T-helper 17 cell (primary cell): Measurements from ENCODE around the gene DMXL1. TPM values are rescaled to one million over a fixed set of nuclear protein-coding genes. Genes with fewer than 3 reads are reported as not detected.

Source experiments
- ATAC-seq: fragments of 150-1000 bp; cut with Tn5 transposase; 2 replicates; pipeline ENCODE4 v1.10.0; 2021; ENCODE audit warnings: mild to moderate bottlenecking, moderate library complexity
- DNase-seq, 3 donors: peaks; one replicate each; pipeline versions ENCODE4 v3.0.0 to v3.0.0-alpha.2; 2020 to 2021
- H3K9me3 ChIP-seq: one replicate; pipeline ENCODE4 v1.7.0; 2013; ENCODE audit warnings: low read length, mild to moderate bottlenecking; ENCODE audit not compliant: control insufficient read depth, poor library complexity, severe bottlenecking
- H3K27ac Mint-ChIP-seq: one replicate; pipeline ENCODE4 v1.8.0; 2022; ENCODE audit warnings: mild to moderate bottlenecking, moderate library complexity, mixed read lengths
- H3K27me3 Mint-ChIP-seq: one replicate; pipeline ENCODE4 v1.8.0; 2022; ENCODE audit warnings: mixed read lengths
- H3K36me3 Mint-ChIP-seq: one replicate; pipeline ENCODE4 v1.8.0; 2022; ENCODE audit warnings: low read depth, mixed read lengths
- H3K4me1 Mint-ChIP-seq: one replicate; pipeline ENCODE4 v1.8.0; 2022; ENCODE audit warnings: mild to moderate bottlenecking, mixed read lengths
- H3K4me3 Mint-ChIP-seq: one replicate; pipeline ENCODE4 v1.8.0; 2022; ENCODE audit warnings: mild to moderate bottlenecking, moderate library complexity, mixed read lengths
- total RNA-seq, 4 donors: library from RNA in 2 of 4; stranded (reverse) in 2 of 4; gene quantifications; one replicate each; pipeline ENCODE4 v1.2.3 and lab custom pipeline; 2022 to 2026

DMXL1 gene
- total RNA-seq, 2 donors from 2014 or later: 28.9 to 38.3 TPM

DNA sequence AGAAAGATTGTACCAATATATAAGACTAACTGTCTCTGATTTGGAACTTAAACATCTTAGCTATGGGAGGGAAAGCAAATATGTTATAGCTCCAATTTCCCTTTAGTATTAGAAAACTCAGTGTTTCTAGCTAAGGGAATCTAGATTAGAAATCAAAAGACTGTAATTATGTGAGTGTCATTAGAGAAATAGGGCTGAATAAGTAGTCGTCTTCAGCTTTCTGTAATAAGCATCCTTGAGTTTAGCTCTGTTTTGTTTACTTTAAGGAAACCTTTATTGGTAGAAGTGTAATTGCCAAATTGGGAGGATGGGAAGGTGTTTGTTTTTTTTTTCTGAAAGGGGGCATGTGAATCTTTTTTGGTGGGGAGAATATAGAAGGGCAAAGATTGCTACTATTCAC, 5.2 kb downstream of the DMXL1 start:
- Mint-ChIP-seq H3K4me3 (no peak overlapping the region), H3K27ac (peak overlapping the region; percentile 45), H3K27me3 (no peaks in the 10 kb centered on the region), H3K36me3 (peaks cover 3% of the 10 kb centered on the region), H3K4me1 (peaks cover 42% of the 10 kb centered on the region)
- H3K9me3 ChIP-seq: no peaks in the 10 kb centered on the region
- no peak for DNase-seq
- ATAC-seq: no peak

DNA sequence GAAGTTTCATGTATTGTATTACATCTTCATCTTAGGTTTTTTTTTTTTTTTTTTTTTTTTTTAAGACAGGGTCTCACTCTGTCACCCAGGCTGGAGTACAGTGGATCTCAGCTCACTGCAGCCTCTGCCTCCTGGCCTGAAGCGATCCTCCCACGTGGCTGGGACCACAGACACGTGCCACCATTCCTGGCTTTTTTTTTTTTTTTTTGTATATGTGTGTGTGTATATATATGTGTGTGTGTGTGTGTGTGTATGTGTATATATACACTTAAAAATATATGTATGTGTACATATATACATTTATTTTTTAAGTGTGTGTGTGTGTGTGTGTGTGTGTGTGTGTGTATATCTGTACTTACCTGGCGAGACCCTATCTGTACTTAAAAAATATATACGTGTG, 6.6 kb downstream of the DMXL1 start:
- Mint-ChIP-seq H3K27ac (no peak overlapping the region), H3K4me1 (peaks cover 40% of the 10 kb centered on the region), H3K36me3 (peaks cover 6% of the 10 kb centered on the region), H3K27me3 (no peaks in the 10 kb centered on the region), H3K4me3 (no peak overlapping the region)
- no peaks in the 10 kb centered on the region for H3K9me3 ChIP-seq
- ATAC-seq (no peak), DNase-seq (no peak)

DNA sequence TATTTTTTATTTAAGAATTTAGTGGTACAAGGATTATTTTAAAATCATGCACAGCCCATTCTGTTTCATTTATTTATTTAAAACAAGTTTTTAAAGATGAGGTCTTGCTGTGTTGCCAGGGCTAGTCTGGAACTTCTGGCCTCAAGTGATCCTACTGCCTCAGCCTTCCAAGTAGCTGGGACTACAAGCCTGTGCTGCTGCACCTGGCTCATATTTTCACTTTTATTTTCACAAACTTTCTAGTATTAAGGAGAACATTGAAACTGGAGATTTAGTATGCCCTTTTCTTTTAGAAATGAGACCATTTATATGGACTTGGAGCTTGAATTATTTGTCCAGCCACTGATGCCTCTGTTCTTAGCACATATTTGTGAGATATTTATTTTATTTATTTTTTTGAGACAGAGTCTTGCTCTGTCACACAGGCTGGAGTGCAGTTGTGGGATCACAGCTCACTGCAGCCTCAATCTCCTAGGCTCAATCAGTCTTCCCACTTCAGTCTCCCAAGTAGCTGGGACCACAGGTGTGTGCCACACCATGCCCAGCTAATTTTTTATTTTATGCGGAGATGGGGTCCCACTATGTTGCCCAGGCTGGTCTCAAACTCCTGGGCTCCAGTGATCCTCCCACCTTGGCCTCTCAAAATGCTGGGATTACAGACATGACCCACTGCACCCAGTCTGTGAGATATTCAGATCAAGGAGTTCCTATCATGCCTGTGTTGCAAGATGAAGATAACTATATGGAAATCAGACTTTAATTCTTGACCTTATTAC, 7.4 kb downstream of the DMXL1 start:
- Mint-ChIP-seq H3K27ac (no peak overlapping the region), H3K4me1 (peaks cover 41% of the 10 kb centered on the region), H3K27me3 (no peaks in the 10 kb centered on the region), H3K36me3 (peaks cover 6% of the 10 kb centered on the region), H3K4me3 (no peak overlapping the region)
- no peaks in the 10 kb centered on the region for H3K9me3 ChIP-seq
- DNase-seq (no peak), ATAC-seq (no peak)

DNA sequence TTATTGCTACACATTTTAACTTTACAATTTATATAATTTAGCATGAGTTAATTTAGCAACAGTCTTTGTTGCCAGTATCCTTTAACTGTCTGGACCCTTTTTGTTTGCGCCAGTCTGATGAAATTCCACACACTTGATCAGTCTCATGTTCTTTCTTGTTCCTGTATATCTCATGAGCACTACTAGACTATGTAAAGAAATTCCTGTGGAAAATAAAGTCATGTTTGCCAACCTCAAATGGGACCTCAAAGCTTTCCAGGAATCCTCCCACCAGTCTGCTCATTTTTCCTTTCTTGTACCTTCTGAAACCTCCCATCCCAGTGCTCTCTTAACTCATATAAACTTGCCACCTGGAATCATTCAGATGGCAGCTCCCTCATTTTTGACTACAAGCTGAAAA, 8.0 kb downstream of the DMXL1 start:
- H3K4me3 Mint-ChIP-seq: no peak overlapping the region
- no peaks in the 10 kb centered on the region for H3K9me3 ChIP-seq
- peak overlapping the region; percentile 67 for H3K27ac Mint-ChIP-seq
- peaks cover 38% of the 10 kb centered on the region for H3K4me1 Mint-ChIP-seq
- H3K36me3 Mint-ChIP-seq: peaks cover 6% of the 10 kb centered on the region
- no peaks in the 10 kb centered on the region for H3K27me3 Mint-ChIP-seq
- DNase-seq (no peak), ATAC-seq (no peak)

DNA sequence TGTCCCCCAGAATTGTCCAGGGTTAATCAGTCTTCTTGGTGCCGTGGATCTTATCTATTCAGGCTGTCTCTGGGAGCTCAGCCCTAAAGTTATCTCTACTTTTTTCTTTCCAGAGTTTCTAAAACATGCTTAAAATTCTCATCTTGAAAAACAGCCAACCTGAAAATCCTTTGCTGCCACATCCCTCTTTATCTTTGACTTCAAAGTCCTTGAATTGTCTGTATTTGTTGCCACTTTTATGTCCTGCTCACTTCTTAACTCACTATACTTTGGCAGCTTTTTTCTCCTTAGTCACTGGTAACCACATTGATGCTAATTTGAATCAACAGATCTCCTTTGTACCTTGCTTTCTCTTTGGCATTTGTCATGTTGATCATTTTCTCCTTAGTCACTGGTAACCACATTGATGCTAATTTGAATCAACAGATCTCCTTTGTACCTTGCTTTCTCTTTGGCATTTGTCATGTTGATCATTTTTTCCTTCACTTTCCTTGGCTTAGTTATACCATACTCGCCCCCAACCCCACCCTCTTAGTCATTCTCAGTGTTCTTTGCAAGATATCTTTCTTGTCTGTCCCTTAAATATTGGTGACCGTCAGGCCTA, 8.5 kb downstream of the DMXL1 start:
- ATAC-seq: peak; percentile 39
- H3K27ac Mint-ChIP-seq: peak overlapping the region; percentile 67
- H3K4me3 Mint-ChIP-seq: no peak overlapping the region

DNA sequence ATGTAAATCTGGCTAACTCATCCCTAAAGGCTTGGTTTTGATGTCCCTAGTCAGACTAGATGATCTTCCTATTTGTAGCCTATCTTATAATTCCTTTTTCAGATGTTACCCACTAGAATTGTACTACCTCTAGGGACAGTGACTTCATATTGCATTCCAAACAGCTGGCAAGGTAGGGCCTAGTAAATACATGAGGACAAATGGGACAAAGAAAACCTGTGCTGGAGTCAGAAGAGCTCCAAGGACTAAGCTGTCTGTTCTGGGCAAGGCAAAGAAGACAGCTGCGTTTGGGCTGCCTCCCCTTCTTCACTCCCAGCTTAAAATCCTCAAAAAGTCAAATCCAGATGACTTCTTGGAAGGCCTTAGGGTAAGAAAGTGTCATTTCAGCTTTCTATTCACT, 10.0 kb downstream of the DMXL1 start:
- Mint-ChIP-seq H3K27ac (no peak overlapping the region), H3K4me1 (peaks cover 28% of the 10 kb centered on the region), H3K27me3 (no peaks in the 10 kb centered on the region), H3K36me3 (peaks cover 2% of the 10 kb centered on the region), H3K4me3 (no peak overlapping the region)
- no peaks in the 10 kb centered on the region for H3K9me3 ChIP-seq
- no peak for ATAC-seq
- no peak for DNase-seq

More for the DNA sequence above, 8.5 kb downstream of the DMXL1 start:
- Mint-ChIP-seq H3K36me3 (peaks cover 2% of the 10 kb centered on the region), H3K27me3 (no peaks in the 10 kb centered on the region), H3K4me1 (peaks cover 32% of the 10 kb centered on the region)
- no peak for DNase-seq
- H3K9me3 ChIP-seq: no peaks in the 10 kb centered on the region

DNA sequence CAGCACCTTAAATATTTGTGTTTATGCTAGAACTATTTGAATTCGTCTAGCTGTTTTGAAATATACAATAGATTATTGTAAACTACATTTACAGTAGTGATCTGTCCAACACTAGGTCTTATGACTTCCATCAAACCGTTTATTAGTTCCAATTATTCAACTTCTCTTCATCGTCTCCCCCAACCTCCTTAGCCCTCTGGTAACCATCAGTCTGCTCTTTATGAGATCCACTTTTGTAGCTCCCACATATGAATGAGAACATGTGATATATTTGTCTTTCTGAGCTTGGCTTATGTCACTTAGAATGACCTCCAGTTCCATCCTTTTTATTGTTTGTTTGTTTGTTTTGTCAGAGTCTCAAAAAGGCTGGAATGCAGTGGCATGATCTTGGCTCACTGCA, 11.8 kb downstream of the DMXL1 start:
- H3K27me3 Mint-ChIP-seq: no peaks in the 10 kb centered on the region

DNA sequence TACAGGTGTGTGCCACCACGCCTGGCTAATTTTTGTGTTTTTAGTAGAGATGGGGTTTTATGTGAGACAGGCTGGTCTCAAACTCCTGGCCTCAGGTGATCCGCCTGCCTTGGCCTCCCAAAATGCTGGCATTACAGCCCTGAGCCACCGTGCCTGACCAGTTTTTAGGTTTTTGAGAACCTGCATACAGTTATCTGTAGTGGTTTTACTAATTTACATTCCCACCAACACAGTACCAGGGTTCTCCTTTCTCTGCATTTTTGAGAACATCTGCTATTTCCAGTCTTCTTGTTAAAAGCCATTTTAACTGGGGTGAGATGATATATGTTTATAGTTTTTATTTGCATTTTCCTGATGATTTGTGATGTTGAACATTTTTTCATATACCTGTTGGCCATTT, 12.8 kb downstream of the DMXL1 start:
- Mint-ChIP-seq H3K4me3 (no peak overlapping the region), H3K36me3 (peaks cover 5% of the 10 kb centered on the region), H3K27me3 (no peaks in the 10 kb centered on the region), H3K27ac (no peak overlapping the region), H3K4me1 (peaks cover 30% of the 10 kb centered on the region)
- ATAC-seq: no peak
- H3K9me3 ChIP-seq: no peaks in the 10 kb centered on the region
- DNase-seq: no peak

More for the DNA sequence above, 11.8 kb downstream of the DMXL1 start:
- Mint-ChIP-seq H3K36me3 (peaks cover 5% of the 10 kb centered on the region), H3K4me1 (peaks cover 29% of the 10 kb centered on the region), H3K4me3 (no peak overlapping the region), H3K27ac (no peak overlapping the region)
- H3K9me3 ChIP-seq: no peaks in the 10 kb centered on the region
- DNase-seq: no peak
- ATAC-seq: no peak

DNA sequence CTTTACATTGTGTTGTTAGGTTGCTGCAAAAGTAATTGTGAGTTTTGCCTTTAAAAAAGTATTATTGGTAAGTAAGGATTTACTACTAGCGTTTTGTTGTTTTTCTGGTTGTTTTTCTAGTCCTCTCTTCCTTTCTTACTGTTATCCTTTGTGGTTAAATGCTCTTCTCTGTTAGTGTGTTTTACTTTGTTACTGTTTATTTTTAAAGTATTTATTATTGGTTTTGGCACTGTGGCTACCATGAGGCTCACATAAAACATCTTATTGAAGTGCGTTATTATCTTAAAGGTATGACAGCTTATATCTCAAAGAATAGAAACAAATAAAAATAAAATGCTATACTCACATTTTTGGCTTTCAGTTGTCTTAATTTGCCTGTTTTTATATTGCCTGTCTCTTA, 17.6 kb downstream of the DMXL1 start:
- DNase-seq: no peak
- ATAC-seq: no peak
- Mint-ChIP-seq H3K36me3 (peaks cover 6% of the 10 kb centered on the region), H3K27me3 (no peaks in the 10 kb centered on the region), H3K4me1 (peaks cover 10% of the 10 kb centered on the region), H3K4me3 (no peak overlapping the region), H3K27ac (no peak overlapping the region)
- no peaks in the 10 kb centered on the region for H3K9me3 ChIP-seq

DNA sequence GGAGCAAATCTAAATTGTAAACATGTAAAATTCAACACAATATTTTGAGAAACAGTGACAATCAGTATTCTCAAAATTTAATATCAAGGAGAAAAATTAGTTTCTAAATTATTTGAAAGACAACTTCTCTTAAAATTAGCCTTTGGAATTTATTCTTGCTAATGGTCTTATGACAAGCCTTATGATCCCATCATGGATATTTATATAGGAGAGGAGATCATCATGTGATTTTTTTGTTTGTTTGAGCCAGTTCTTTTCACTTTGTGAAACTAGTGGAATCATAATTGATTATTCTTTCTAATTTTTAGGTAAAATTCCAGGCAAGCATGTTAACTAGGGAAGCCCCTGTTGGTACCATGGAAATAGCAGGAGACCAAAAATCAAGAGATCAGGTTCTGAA, 24.7 kb downstream of the DMXL1 start:
- Mint-ChIP-seq H3K27ac (no peak overlapping the region), H3K27me3 (no peaks in the 10 kb centered on the region), H3K4me3 (no peak overlapping the region), H3K4me1 (peaks cover 7% of the 10 kb centered on the region), H3K36me3 (peaks cover 4% of the 10 kb centered on the region)
- DNase-seq (no peak), ATAC-seq (no peak)
- H3K9me3 ChIP-seq: no peaks in the 10 kb centered on the region

DNA sequence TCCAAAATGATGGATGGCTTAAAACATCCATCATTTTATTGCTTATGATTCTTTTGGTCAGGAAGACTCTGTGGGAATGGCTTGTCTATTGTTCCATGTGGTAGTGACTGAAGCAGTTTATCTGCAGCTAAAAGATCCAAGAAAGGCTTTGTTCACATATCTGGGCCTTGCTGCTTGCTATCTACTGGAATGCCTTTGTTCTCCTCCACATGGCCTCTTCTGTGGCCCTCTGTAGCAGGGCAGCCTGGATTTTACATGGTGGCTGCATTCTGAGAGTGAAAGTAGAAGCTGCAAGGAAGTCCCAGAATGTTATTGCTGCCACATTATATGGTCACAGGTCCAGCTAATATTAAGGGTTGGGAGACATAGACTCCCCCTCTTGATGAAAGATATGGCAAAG, 35.1 kb downstream of the DMXL1 start:
- peaks cover 2% of the 10 kb centered on the region for H3K4me1 Mint-ChIP-seq
- no peak overlapping the region for H3K27ac Mint-ChIP-seq
- no peaks in the 10 kb centered on the region for H3K27me3 Mint-ChIP-seq
- H3K36me3 Mint-ChIP-seq: peaks cover 5% of the 10 kb centered on the region
- H3K9me3 ChIP-seq: no peaks in the 10 kb centered on the region
- ATAC-seq (no peak), DNase-seq (no peak)
- H3K4me3 Mint-ChIP-seq: no peak overlapping the region

DNA sequence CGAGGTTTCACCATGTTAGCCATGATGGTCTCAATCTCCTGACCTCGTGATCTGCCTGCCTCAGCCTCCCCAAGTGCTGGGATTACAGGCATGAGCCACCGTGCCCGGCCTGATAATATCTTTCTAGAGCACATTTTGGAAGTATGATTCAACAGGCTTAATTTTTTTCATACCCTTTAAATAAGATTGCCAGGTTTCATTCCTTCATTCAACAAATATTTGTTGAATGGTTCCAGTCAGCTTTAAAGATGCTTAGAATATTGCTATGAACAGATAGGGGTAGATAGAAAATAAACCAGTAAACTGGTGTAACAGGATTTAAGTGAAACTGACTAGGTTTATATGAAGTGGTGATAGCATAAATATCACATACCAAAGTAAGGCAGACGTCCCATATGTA, 41.3 kb downstream of the DMXL1 start:
- H3K27ac Mint-ChIP-seq: no peak overlapping the region
- peaks cover 2% of the 10 kb centered on the region for H3K36me3 Mint-ChIP-seq
- ATAC-seq (no peak), DNase-seq (no peak)
- H3K4me3 Mint-ChIP-seq: no peak overlapping the region
- no peaks in the 10 kb centered on the region for H3K27me3 Mint-ChIP-seq
- H3K4me1 Mint-ChIP-seq: peaks cover 3% of the 10 kb centered on the region
- H3K9me3 ChIP-seq: no peaks in the 10 kb centered on the region

DNA sequence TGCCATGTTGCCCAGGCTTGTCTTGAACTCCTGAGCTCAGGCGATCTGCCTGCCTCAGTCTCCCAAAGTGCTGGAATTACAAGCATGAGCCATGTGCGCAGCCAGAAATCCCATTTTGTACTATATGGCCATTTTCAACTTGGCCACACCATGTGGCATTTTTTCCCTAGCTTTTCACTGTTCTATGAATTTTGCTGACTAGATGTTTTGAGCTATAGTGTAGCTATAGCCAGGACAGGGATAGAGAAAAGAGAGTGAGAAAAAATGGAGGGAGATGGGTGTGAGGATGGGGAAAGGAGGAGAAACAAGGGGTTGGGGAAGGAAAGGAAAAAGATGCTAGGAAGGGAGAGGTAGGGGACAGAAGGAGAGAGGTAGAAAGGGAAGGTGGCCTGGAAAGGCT, 46.4 kb downstream of the DMXL1 start:
- Mint-ChIP-seq H3K27me3 (no peaks in the 10 kb centered on the region), H3K4me1 (peaks cover 5% of the 10 kb centered on the region), H3K27ac (peak overlapping the region; percentile 81), H3K36me3 (peaks cover 5% of the 10 kb centered on the region), H3K4me3 (no peak overlapping the region)
- no peaks in the 10 kb centered on the region for H3K9me3 ChIP-seq
- no peak for ATAC-seq
- no peak for DNase-seq

DNA sequence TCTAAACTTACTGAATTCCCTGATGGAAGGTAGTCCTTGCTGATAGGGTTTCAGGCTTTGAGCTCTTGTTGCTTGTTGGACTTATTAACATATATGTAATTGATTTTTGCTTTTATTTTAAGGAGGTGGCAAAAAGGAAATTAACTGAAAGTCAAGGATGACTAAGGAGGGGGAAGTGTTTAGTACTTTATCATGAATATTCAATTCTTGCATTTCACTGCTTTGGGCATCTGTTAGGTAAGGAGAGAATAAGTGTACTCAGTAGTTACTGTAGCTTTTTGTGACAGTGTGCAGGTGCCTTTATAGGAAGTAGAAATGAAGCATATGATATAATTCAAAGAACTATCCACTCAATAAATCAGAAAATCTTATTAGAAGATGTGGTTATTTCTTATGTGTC, 47.1 kb downstream of the DMXL1 start:
- H3K36me3 Mint-ChIP-seq: peaks cover 5% of the 10 kb centered on the region
- ATAC-seq: no peak
- H3K4me3 Mint-ChIP-seq: no peak overlapping the region
- H3K27me3 Mint-ChIP-seq: no peaks in the 10 kb centered on the region
- H3K9me3 ChIP-seq: no peaks in the 10 kb centered on the region
- H3K27ac Mint-ChIP-seq: peak overlapping the region; percentile 81
- DNase-seq: no peak
- H3K4me1 Mint-ChIP-seq: peaks cover 4% of the 10 kb centered on the region
